Cardiac muscle cell (in vitro differentiated cells and primary cell): ENCODE measurements around the gene ADAM12. TPM values are rescaled to one million over a fixed set of nuclear protein-coding genes. Genes with fewer than 3 reads are reported as not detected.

Experiments
- DNase-seq, 2 donors: peaks; one replicate each; pipeline versions ENCODE4 v3.0.0 to v3.0.0-alpha.2; 2010 to 2017; ENCODE audit warnings: low read depth in 1 of 2, low spot score in 1 of 2
- H3K27ac ChIP-seq: fragments of 200-600 bp; sonication (generic); 2 replicates; pipeline ENCODE4 v1.5.1; 2016
- H3K27me3 ChIP-seq: fragments of 200-600 bp; sonication (generic); 2 replicates; pipeline ENCODE4 v1.6.0; 2016; ENCODE audit warnings: control low read depth
- H3K36me3 ChIP-seq: fragments of 200-600 bp; sonication (generic); 2 replicates; pipeline ENCODE4 v1.5.1; 2016; ENCODE audit warnings: control low read depth
- H3K4me1 ChIP-seq: fragments of 200-600 bp; sonication (generic); 2 replicates; pipeline ENCODE4 v1.8.1; 2017; ENCODE audit warnings: low read depth, mild to moderate bottlenecking, mixed run types
- H3K4me3 ChIP-seq: fragments of 200-600 bp; sonication (generic); 2 replicates; pipeline ENCODE4 v1.5.1; 2016; ENCODE audit warnings: mild to moderate bottlenecking
- H3K9me3 ChIP-seq: fragments of 200-600 bp; sonication (generic); 2 replicates; pipeline ENCODE4 v1.5.1; 2017; ENCODE audit warnings: low read depth, mild to moderate bottlenecking, control low read depth
- polyA plus RNA-seq: library from polyadenylated mRNA; unstranded; fragments of >200 nt; fragmentation: Nextera tagmentation; extraction: Ambion mirVana; gene quantifications from 2 replicates; pipeline ENCODE4 v1.2.1, GENCODE V29; 2016
- total RNA-seq: library from RNA; depleted of rRNA; stranded (reverse); fragments of >200 nt; gene quantifications from 2 replicates; pipeline ENCODE4 v1.2.3, GENCODE V29; 2016
- TF ChIP-seq, protein P1 (sequence below): IDR thresholded peaks from 2 replicates; pipeline ENCODE4 v1.5.1; 2012; ENCODE audit warnings: low read depth, mild to moderate bottlenecking, low read length

ADAM12 gene
- total and polyA plus RNA-seq, 2 experiments from 2014 or later = 0.18 to 1.1 TPM

DNA sequence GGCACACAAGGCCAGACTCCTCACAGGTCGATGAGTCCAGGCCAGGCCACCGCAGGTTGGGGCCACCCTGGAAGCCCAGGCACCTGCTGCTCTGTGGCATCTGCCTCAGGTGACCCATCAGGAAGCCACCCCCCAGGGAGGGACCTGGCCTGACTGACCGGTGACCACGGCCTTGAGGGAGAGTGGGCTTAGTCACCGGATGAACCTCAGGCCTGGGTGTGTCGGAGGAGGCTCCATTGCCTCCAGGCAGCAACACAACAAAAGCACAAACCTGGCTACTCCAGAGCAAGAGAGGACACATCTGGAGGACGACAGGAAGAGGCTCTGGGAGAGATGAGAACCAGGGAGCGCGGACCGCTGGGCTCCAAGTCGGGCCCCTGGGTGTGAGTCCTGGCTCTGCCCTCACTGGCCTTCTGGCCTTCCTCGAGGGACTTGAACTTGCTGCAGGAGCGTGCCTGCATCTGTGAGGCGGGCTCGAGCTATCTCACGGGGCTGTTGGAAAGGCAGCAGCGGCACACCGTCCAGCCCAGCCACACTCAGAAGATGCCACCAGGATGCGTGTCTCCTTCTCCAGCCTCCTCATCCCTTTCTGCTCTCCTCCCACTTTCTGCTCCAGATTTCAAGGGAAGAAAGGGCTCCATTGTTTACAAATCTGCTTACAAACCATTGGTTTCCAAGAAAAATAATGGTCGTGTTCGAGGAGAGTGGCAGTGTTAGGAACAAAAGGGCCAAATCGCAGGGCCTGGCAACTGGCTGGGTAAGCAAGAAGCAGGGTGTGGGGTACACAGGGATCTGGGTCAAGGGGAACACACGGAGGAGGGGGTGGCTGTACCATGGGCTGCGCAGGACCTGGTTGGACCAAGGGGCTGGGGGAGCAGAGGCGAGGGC, 152.9 kb downstream of the ADAM12 start:
- H3K4me1 ChIP-seq = no peaks in the 10 kb centered on the region
- TF ChIP-seq, protein P1, sequence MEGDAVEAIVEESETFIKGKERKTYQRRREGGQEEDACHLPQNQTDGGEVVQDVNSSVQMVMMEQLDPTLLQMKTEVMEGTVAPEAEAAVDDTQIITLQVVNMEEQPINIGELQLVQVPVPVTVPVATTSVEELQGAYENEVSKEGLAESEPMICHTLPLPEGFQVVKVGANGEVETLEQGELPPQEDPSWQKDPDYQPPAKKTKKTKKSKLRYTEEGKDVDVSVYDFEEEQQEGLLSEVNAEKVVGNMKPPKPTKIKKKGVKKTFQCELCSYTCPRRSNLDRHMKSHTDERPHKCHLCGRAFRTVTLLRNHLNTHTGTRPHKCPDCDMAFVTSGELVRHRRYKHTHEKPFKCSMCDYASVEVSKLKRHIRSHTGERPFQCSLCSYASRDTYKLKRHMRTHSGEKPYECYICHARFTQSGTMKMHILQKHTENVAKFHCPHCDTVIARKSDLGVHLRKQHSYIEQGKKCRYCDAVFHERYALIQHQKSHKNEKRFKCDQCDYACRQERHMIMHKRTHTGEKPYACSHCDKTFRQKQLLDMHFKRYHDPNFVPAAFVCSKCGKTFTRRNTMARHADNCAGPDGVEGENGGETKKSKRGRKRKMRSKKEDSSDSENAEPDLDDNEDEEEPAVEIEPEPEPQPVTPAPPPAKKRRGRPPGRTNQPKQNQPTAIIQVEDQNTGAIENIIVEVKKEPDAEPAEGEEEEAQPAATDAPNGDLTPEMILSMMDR = no peak
- H3K27me3 ChIP-seq = no peaks in the 10 kb centered on the region
- H3K27ac ChIP-seq = no peak overlapping the region
- DNase-seq = no peak
- H3K9me3 ChIP-seq = no peaks in the 10 kb centered on the region
- no peaks in the 10 kb centered on the region for H3K36me3 ChIP-seq
- no peak overlapping the region for H3K4me3 ChIP-seq

DNA sequence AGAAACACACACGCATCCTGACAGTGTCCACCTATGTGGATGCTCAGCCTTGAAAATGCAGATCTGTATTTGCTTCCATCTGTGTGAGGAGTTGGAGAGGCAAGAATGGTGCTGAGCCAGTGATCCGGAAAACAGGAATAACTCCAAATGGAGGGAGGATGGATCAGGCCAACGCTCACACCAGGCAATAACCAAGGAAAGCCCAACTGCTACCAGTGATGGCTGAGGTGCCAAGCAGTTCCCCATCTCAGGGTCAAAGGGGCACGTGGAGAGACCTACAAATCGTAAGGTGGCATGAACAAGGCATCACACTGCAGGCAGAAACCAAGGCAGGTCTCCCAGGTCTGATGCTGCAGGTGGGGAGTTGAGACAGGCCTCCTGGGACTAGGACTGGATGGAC, 153.6 kb downstream of the ADAM12 start:
- DNase-seq = no peak
- Histone ChIP-seq H3K36me3 (no peaks in the 10 kb centered on the region), H3K27ac (no peak overlapping the region), H3K9me3 (no peaks in the 10 kb centered on the region), H3K4me3 (no peak overlapping the region), H3K27me3 (no peaks in the 10 kb centered on the region), H3K4me1 (no peaks in the 10 kb centered on the region)
- TF ChIP-seq, protein P1 = no peak

DNA sequence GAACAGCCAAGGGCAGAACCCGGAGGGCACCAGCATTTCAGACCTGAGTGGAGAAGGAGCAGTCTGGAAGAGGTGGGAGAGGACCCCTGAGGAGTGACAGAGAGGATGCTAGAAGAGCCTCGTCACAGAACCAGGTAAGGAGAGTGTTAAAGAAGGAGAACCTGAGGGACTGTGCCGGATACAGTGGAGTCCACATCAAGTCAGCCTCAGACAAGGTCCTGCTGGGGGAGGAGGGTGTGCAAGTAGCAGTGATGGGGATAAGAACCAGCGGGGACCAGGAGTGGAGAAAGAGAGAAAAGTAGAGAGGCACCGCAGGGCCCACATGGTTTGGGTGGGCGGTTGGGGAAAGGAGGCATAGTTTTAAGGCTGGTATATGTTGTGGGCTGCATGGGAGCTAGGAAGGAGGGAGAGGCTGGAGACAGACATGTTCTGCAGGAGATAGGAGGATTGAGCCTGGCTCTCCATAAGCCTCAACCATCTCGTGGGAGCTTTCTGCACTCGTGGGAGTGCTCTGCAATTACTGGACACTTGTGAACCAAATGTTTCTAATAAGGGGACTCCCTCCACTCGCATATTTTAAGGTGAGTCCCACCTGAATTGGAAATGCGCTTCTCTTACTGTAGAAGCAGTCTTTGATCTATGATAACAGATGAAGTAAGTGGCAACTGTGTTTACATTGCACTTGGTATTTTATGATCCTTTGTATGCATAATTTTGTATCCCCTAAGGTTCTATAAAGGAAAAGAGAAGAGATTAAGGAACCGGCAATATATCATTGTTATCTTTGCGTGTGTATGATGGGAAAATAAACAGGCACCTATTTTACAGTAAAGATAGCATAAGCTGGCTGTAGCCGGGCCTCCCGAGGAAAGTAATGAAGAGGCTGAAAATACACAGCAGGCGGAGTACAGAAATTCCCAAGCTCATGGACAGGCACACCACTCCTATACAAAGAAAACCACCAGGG, 154.8 kb downstream of the ADAM12 start:
- no peak for DNase-seq
- TF ChIP-seq, protein P1 = no peak
- no peaks in the 10 kb centered on the region for H3K27me3 ChIP-seq
- no peak overlapping the region for H3K4me3 ChIP-seq
- H3K27ac ChIP-seq = no peak overlapping the region
- H3K4me1 ChIP-seq = no peaks in the 10 kb centered on the region
- no peaks in the 10 kb centered on the region for H3K36me3 ChIP-seq
- H3K9me3 ChIP-seq = no peaks in the 10 kb centered on the region

DNA sequence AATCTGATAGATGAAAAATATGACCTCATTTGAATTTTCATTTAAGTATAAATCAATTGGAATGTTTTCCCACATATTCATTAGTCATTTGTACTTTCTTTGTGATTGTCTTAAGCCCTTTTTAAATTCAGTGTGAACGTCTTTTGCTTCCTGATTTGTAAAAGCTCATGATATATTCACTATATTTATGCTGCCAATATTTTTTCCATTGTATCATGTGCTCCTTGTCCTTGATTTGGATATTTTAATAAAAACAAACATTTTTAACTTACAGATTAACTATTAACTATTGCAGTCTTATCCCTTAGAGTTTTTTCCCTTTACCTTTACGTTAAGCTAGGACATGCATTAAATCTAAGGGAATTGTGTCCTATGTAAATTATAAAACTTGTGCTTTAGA, 157.7 kb downstream of the ADAM12 start:
- Histone ChIP-seq H3K27ac (no peak overlapping the region), H3K9me3 (no peaks in the 10 kb centered on the region), H3K4me3 (no peak overlapping the region), H3K4me1 (no peaks in the 10 kb centered on the region), H3K27me3 (no peaks in the 10 kb centered on the region), H3K36me3 (no peaks in the 10 kb centered on the region)
- no peak for DNase-seq
- TF ChIP-seq, protein P1 = no peak

DNA sequence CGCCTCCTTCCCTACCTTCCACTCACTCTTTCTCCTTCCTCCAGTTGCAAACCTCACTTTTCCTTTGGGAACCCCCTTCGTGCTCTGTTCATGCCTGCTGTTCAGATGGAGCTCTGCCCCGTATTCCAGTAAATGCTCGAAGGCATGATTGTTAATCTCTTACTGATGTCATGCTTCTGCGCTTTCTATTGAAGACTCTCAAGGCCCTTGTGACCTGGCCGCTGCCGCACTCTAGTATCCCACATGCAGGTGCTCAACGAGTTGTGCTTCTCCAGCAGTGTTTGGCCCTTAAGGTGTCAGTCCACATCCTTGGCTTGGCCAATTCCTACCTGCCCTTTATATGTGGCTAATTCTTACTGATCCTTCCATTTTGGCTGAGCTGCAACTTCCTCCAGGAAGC, 158.6 kb downstream of the ADAM12 start:
- DNase-seq = no peak
- TF ChIP-seq, protein P1 = no peak
- Histone ChIP-seq H3K27me3 (no peaks in the 10 kb centered on the region), H3K4me3 (no peak overlapping the region), H3K9me3 (no peaks in the 10 kb centered on the region), H3K36me3 (no peaks in the 10 kb centered on the region), H3K4me1 (no peaks in the 10 kb centered on the region), H3K27ac (no peak overlapping the region)
